Measurements from ENCODE around the gene PRKCD.

The PRKCD gene

GRCh38 chr3:53181024-53181371 lies 20.0 kb downstream of the PRKCD start:
- TF ChIP-seq CTCF (conservative IDR thresholded peaks at IDR 0.05; ENCODE audit: low read depth, low read length), result no peak
- H3K4me3 ChIP-seq (ENCODE audit: low read depth, low read length), result no peak overlapping the region
- DNase-seq (ENCODE audit: low read depth), result no peak

- no peak overlapping the region for H3K4me3 ChIP-seq (ENCODE audit: low read depth, low read length)
- no peak for DNase-seq (ENCODE audit: low read depth)
- TF ChIP-seq CTCF (conservative IDR thresholded peaks at IDR 0.05; ENCODE audit: low read depth, low read length), result no peak
These were observed 20.5 kb downstream of the PRKCD start for GRCh38 chr3:53181528-53181927.

GRCh38 chr3:53182764-53183355 lies 21.9 kb downstream of the PRKCD start:
- TF ChIP-seq CTCF (conservative IDR thresholded peaks at IDR 0.05; ENCODE audit: low read depth, low read length), result no peak
- no peak for DNase-seq (ENCODE audit: low read depth)
- H3K4me3 ChIP-seq (ENCODE audit: low read depth, low read length), result no peak overlapping the region

- no peak overlapping the region for H3K4me3 ChIP-seq (ENCODE audit: low read depth, low read length)
- no peak for TF ChIP-seq CTCF (conservative IDR thresholded peaks at IDR 0.05; ENCODE audit: low read depth, low read length)
- no peak for DNase-seq (ENCODE audit: low read depth)
These were observed 22.5 kb downstream of the PRKCD start for GRCh38 chr3:53183514-53183913.

- H3K4me3 ChIP-seq (ENCODE audit: low read depth, low read length), result no peak overlapping the region
- TF ChIP-seq CTCF (conservative IDR thresholded peaks at IDR 0.05; ENCODE audit: low read depth, low read length), result no peak
- DNase-seq (ENCODE audit: low read depth), result no peak
These were observed 23.7 kb downstream of the PRKCD start for GRCh38 chr3:53184701-53185100.

GRCh38 chr3:53185761-53186465 lies 24.9 kb downstream of the PRKCD start:
- no peak for TF ChIP-seq CTCF (conservative IDR thresholded peaks at IDR 0.05; ENCODE audit: low read depth, low read length)
- no peak overlapping the region for H3K4me3 ChIP-seq (ENCODE audit: low read depth, low read length)

GRCh38 chr3:53186726-53187125 lies 25.7 kb downstream of the PRKCD start:
- DNase-seq (ENCODE audit: low read depth), result no peak
- no peak overlapping the region for H3K4me3 ChIP-seq (ENCODE audit: low read depth, low read length)
- no peak for TF ChIP-seq CTCF (conservative IDR thresholded peaks at IDR 0.05; ENCODE audit: low read depth, low read length)

More at GRCh38 chr3:53185761-53186465, 24.9 kb downstream of the PRKCD start:
- DNase-seq (ENCODE audit: low read depth), result no peak
